DMS 273 (cell line): Measurements from ENCODE around the gene SNTG2.
A peak's percentile ranks its signal among the peaks of the same experiment; 100 is the strongest.

Experiments
- DNase-seq: peaks from one replicate; lab custom pipeline; 2025; ENCODE audit not compliant: unreplicated experiment; lab: John Stamatoyannopoulos, UW

SNTG2 gene

GRCh38 chr2:987789-988188 is 37.1 kb downstream of the SNTG2 start:
- DNase-seq: no peak

GRCh38 chr2:989781-990467 is 39.3 kb downstream of the SNTG2 start:
- DNase-seq: no peak

GRCh38 chr2:990970-991369 is 40.3 kb downstream of the SNTG2 start:
- no peak for DNase-seq

- DNase-seq: no peak
Observed at GRCh38 chr2:1002350-1002749, 51.7 kb downstream of the SNTG2 start.

- DNase-seq: peak; percentile 65
Observed at GRCh38 chr2:1004398-1004797, 53.7 kb downstream of the SNTG2 start.

- DNase-seq: peak; percentile 46
Observed at GRCh38 chr2:1010415-1010930, 59.8 kb downstream of the SNTG2 start.

- DNase-seq: no peak
Observed at GRCh38 chr2:1011006-1011405, 60.4 kb downstream of the SNTG2 start.

GRCh38 chr2:1011985-1012384 is 61.3 kb downstream of the SNTG2 start:
- DNase-seq: no peak

GRCh38 chr2:1014802-1015201 is 64.2 kb downstream of the SNTG2 start:
- DNase-seq: no peak

GRCh38 chr2:1016500-1016899 is 65.9 kb downstream of the SNTG2 start:
- DNase-seq: no peak

- no peak for DNase-seq
Observed at GRCh38 chr2:1017827-1018226, 67.2 kb downstream of the SNTG2 start.

- peak; percentile 17 for DNase-seq
Observed at GRCh38 chr2:1020206-1020605, 69.6 kb downstream of the SNTG2 start.

- DNase-seq: no peak
Observed at GRCh38 chr2:1022178-1022577, 71.5 kb downstream of the SNTG2 start.

- DNase-seq: no peak
Observed at GRCh38 chr2:1024981-1025380, 74.3 kb downstream of the SNTG2 start.

GRCh38 chr2:1026141-1026540 is 75.5 kb downstream of the SNTG2 start:
- no peak for DNase-seq

GRCh38 chr2:1028831-1029230 is 78.2 kb downstream of the SNTG2 start:
- no peak for DNase-seq

- no peak for DNase-seq
Observed at GRCh38 chr2:1032030-1032429, 81.4 kb downstream of the SNTG2 start.

GRCh38 chr2:1033069-1033468 is 82.4 kb downstream of the SNTG2 start:
- no peak for DNase-seq

GRCh38 chr2:1037066-1037465 is 86.4 kb downstream of the SNTG2 start:
- DNase-seq: no peak

GRCh38 chr2:1039549-1039948 is 88.9 kb downstream of the SNTG2 start:
- DNase-seq: no peak

- DNase-seq: no peak
Observed at GRCh38 chr2:1041012-1041805, 90.6 kb downstream of the SNTG2 start.

GRCh38 chr2:1045109-1045508 is 94.5 kb downstream of the SNTG2 start:
- no peak for DNase-seq
